Loucy (cell line): ENCODE measurements around the gene UNC5B.

Source experiments
- CTCF ChIP-seq: fragments of 200-600 bp; sonication (generic); conservative IDR thresholded peaks from 2 replicates; pipeline ENCODE4 v1.5.1; 2014; ENCODE audit warnings: mild to moderate bottlenecking, antibody characterized with exemption, low read length
- EZH2phosphoT487 ChIP-seq: fragments of 200-600 bp; IDR thresholded peaks from 2 replicates; pipeline ENCODE4 v1.6.1; 2018; ENCODE audit warnings: antibody characterized with exemption, mild to moderate bottlenecking, moderate library complexity, borderline replicate concordance

DNA sequence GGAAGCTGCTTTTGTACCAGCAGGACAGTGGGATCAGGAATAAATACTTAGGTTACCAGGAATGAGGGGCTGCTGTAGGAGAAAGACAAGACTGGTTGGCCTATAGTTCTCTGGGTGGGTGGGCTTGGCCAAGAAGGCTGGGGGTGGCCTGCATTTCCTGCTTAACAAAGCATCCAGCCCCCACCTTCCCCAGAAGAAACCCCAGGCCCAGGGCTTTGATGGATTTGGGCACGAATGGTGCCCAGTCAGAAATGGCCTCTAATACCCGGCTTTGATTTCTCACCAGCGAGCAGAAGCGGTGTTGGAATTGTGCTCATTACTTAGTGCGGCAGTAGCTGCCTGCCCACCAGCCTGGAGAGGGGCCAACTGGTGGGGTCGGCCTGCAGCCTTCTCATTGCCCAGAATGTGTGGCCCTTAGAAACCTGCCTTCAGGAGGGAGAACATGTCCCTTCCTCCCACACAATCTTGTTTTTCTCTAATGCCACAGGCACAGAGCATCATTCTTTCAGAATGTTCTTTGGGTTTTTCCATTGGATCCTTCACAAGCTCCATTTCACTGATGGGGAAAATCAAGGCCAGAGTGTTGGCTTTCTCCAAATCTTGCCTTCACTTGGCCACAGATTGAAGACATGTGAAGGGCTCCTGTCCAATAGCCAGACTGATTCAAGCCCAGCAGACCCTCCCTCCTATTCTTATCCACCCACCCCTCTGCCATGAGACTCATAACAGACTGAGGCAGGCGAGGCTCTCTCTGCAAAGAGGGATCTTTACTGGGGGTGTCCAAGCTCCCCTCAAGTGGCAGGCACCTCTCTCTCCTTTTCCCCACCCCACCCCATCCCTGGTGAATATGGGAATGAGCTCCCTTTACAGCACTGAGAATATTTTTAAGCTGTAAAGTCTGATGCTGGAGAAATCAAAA lies 2.5 kb downstream of the UNC5B start:
- TF ChIP-seq CTCF = no peak
- TF ChIP-seq EZH2phosphoT487 = no peak
